Measurements from ENCODE around the gene MAPKAPK5. TPM values are rescaled to one million over a fixed set of nuclear protein-coding genes. Genes with fewer than 3 reads are reported as not detected.

The MAPKAPK5 gene
- total and polyA plus RNA-seq, 2 donors (not counting 3 experiments of a cell fraction or from before 2014, with no cell fraction given) = 22.8 to 47.1 TPM

GRCh38 chr12:111798182-111798581 lies 43.8 kb upstream of the MAPKAPK5 start:
- Histone ChIP-seq H3K27ac (ENCODE audit: insufficient read depth, low read depth, low read length) (no peak overlapping the region), H3K4me3 (replicated peaks in 1 of 3; ENCODE audit: insufficient read depth in 1 of 3, low read depth in 1 of 3, low read length in 3 of 3) (no peak overlapping the region), H3K36me3 (ENCODE audit: control insufficient read depth in 2 of 2, extremely low read depth in 1 of 2, insufficient read depth in 2 of 2, low read length in 2 of 2) (peaks cover 8 to 12% of the 10 kb centered on the region in 2 experiments), H3K9me1 (replicated peaks; ENCODE audit: control insufficient read depth, extremely low read depth, insufficient read depth, low read length) (no peaks in the 10 kb centered on the region), H2AFZ (ENCODE audit: low read depth, low read length) (no peak overlapping the region), H3K27me3 (ENCODE audit: control insufficient read depth in 2 of 2, insufficient read depth in 2 of 2, low read length in 2 of 2) (no peaks in the 10 kb centered on the region), H3K9me3 (replicated peaks; ENCODE audit: control insufficient read depth, insufficient read depth, low read length) (no peaks in the 10 kb centered on the region), H4K20me1 (replicated peaks; ENCODE audit: control insufficient read depth, extremely low read depth, insufficient read depth, low read length) (no peaks in the 10 kb centered on the region), H3K4me2 (ENCODE audit: insufficient read depth, low read length) (no peak overlapping the region), H3K4me1 (ENCODE audit: control insufficient read depth, extremely low read depth, insufficient read depth, low read length) (no peaks in the 10 kb centered on the region), H3K79me2 (ENCODE audit: control insufficient read depth, insufficient read depth, low read length) (no peaks in the 10 kb centered on the region), H3K9ac (replicated peaks; ENCODE audit: extremely low read depth, insufficient read depth, low read length) (no peak overlapping the region)
- FAIRE-seq (no peak), DNase-seq (ENCODE audit: low read depth, low spot score) (no peak)
- dilution Hi-C loops (cut with MboI; ENCODE audit: extremely low pct_ligation_motif_present, low sequenced_read_pairs) (no loop called here), intact Hi-C loops (cut with micrococcal nuclease) (no loop called here)
- BruUV-seq (replicated peaks) = no TSS peak
- ChIA-PET CTCF (interaction anchor here (1.3 kb wide), 1 partner anchor 15 kb away, joined by 3 read pairs; no protein-coding TSS in a partner anchor), POLR2A (no interaction called here)
- TF ChIP-seq POLR2AphosphoS5 (IDR thresholded peaks at IDR 0.05; ENCODE audit: insufficient read depth, low read depth, low read length) = no peak

DNA sequence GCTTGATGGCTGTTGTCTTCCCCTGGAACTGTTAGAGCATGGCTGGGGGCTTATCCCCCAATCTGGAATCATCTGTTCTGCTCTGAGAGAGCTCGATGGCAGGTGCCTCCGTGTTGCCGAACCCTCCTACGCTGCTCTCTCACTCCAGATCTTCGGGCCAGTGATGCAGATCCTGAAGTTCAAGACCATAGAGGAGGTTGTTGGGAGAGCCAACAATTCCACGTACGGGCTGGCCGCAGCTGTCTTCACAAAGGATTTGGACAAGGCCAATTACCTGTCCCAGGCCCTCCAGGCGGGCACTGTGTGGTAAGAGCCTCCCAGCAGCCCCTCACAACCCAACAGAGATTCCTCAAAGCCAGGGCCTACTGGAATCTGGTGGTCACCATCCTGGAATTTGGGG lies 42.3 kb upstream of the MAPKAPK5 start:
- POLR2A ChIA-PET = no interaction called here

More for the DNA sequence above, 42.3 kb upstream of the MAPKAPK5 start:
- H3K4me3 ChIP-seq (replicated peaks in 1 of 3; ENCODE audit: insufficient read depth in 1 of 3, low read depth in 1 of 3, low read length in 3 of 3) = no peak overlapping the region
- no peak overlapping the region for H3K9ac ChIP-seq (replicated peaks; ENCODE audit: extremely low read depth, insufficient read depth, low read length)
- intact Hi-C loops (cut with micrococcal nuclease) = no loop called here
- no peak overlapping the region for H2AFZ ChIP-seq (ENCODE audit: low read depth, low read length)
- H3K4me1 ChIP-seq (ENCODE audit: control insufficient read depth, extremely low read depth, insufficient read depth, low read length) = no peaks in the 10 kb centered on the region
- H3K27me3 ChIP-seq (ENCODE audit: control insufficient read depth in 2 of 2, insufficient read depth in 2 of 2, low read length in 2 of 2) = no peaks in the 10 kb centered on the region
- no peak for TF ChIP-seq CTCF (IDR thresholded peaks at IDR 0.05; ENCODE audit: extremely low read depth in 1 of 2, insufficient read depth in 1 of 2, low read depth in 1 of 2, low read length in 2 of 2)
- no peak for TF ChIP-seq POLR2AphosphoS5 (IDR thresholded peaks at IDR 0.05; ENCODE audit: insufficient read depth, low read depth, low read length)
- no peak for TF ChIP-seq JUN (IDR thresholded peaks at IDR 0.05; ENCODE audit: borderline replicate concordance, insufficient read depth, insufficient read length, low read depth)
- no peak for TF ChIP-seq POLR2A (IDR thresholded peaks at IDR 0.05; ENCODE audit: low read depth, low read length)
- no peak for TF ChIP-seq MYC (IDR thresholded peaks at IDR 0.05; ENCODE audit: low read depth, low read length)
- no peak for TF ChIP-seq FOS (IDR thresholded peaks at IDR 0.05; ENCODE audit: borderline replicate concordance, insufficient read depth, low read length)
- H3K79me2 ChIP-seq (ENCODE audit: control insufficient read depth, insufficient read depth, low read length) = no peaks in the 10 kb centered on the region
- no TSS peak for BruUV-seq (replicated peaks)
- FAIRE-seq (no peak), DNase-seq (ENCODE audit: low read depth, low spot score) (no peak)
- dilution Hi-C loops (cut with MboI; ENCODE audit: extremely low pct_ligation_motif_present, low sequenced_read_pairs) = loop anchor here (25.0 kb wide), 1 partner anchor 112 kb away; the partner anchor contains the start of genes ACAD10 and BRAP
- H3K9me1 ChIP-seq (replicated peaks; ENCODE audit: control insufficient read depth, extremely low read depth, insufficient read depth, low read length) = no peaks in the 10 kb centered on the region
- no peaks in the 10 kb centered on the region for H4K20me1 ChIP-seq (replicated peaks; ENCODE audit: control insufficient read depth, extremely low read depth, insufficient read depth, low read length)
- H3K36me3 ChIP-seq (ENCODE audit: control insufficient read depth in 2 of 2, extremely low read depth in 1 of 2, insufficient read depth in 2 of 2, low read length in 2 of 2) = peaks cover 8 to 15% of the 10 kb centered on the region in 2 experiments
- no peak overlapping the region for H3K4me2 ChIP-seq (ENCODE audit: insufficient read depth, low read length)
- no peak overlapping the region for H3K27ac ChIP-seq (ENCODE audit: insufficient read depth, low read depth, low read length)
- H3K9me3 ChIP-seq (replicated peaks; ENCODE audit: control insufficient read depth, insufficient read depth, low read length) = no peaks in the 10 kb centered on the region
- CTCF ChIA-PET = interaction anchor here (0.5 to 1.5 kb wide), 4 partner anchors 13 to 409 kb away, joined by 3 to 9 read pairs (median 4); no protein-coding TSS in a partner anchor

Measured in endothelial cell of umbilical vein (primary cell).